K562 (cell line): ENCODE data around the gene RTBDN. TPM values are rescaled to one million over a fixed set of nuclear protein-coding genes. Genes with fewer than 3 reads are reported as not detected.

Experiments used
- BDP1 ChIP-seq: IDR thresholded peaks from 3 replicates; pipeline ENCODE4 v1.6.1; 2011; ENCODE audit not compliant: insufficient read length, insufficient read depth
- CBFB ChIP-seq: sonication (generic); formaldehyde crosslinking; IDR thresholded peaks from 2 replicates; pipeline ENCODE4 v1.4.0; 2020; ENCODE audit warnings: mild to moderate bottlenecking, missing genetic modification reagents
- CEBPZ ChIP-seq: fragments of 150-350 bp; IDR thresholded peaks from 2 replicates; pipeline ENCODE4 v1.6.1; 2014; ENCODE audit warnings: low read depth, mild to moderate bottlenecking, low read length, borderline replicate concordance
- FOS ChIP-seq: IDR thresholded peaks from 3 replicates; pipeline ENCODE4 v1.6.1; 2011; ENCODE audit not compliant: insufficient read length; ENCODE audit errors: extremely low read depth
- GATA2 ChIP-seq: sonication (generic); formaldehyde crosslinking; IDR thresholded peaks from 2 replicates; pipeline ENCODE4 v1.4.0; 2020; ENCODE audit warnings: mild to moderate bottlenecking, missing genetic modification reagents
- HBP1 ChIP-seq: fragments of 450-650 bp; formaldehyde crosslinking; IDR thresholded peaks from 2 replicates; pipeline ENCODE4 v1.4.0; 2022; ENCODE audit warnings: missing genetic modification characterization
- KLF13 ChIP-seq: fragments of 450-650 bp; IDR thresholded peaks from 2 replicates; pipeline ENCODE4 v1.6.1; 2016; ENCODE audit warnings: missing genetic modification characterization, low read depth, mild to moderate bottlenecking, missing compliant biosample characterization, moderate library complexity, borderline replicate concordance
- L3MBTL2 ChIP-seq: fragments of 450-650 bp; IDR thresholded peaks from 2 replicates; pipeline ENCODE4 v1.6.1; 2016; ENCODE audit warnings: mild to moderate bottlenecking, moderate library complexity
- MAX ChIP-seq: sonication (generic); formaldehyde crosslinking; IDR thresholded peaks from 2 replicates; pipeline ENCODE4 v1.9.0; 2022; ENCODE audit warnings: mild to moderate bottlenecking, missing genetic modification reagents
- SFPQ ChIP-seq: fragments of 200-400 bp; formaldehyde crosslinking; IDR thresholded peaks from 2 replicates; pipeline ENCODE4 v1.6.1; 2017; ENCODE audit warnings: mild to moderate bottlenecking, low read depth, low read length, moderate library complexity
- SMAD2 ChIP-seq: fragments of 150-350 bp; IDR thresholded peaks from 2 replicates; pipeline ENCODE4 v1.6.1; 2014; ENCODE audit warnings: low read depth, mild to moderate bottlenecking, low read length
- STAT5A ChIP-seq: IDR thresholded peaks from 2 replicates; pipeline ENCODE4 v1.6.1; 2012; ENCODE audit warnings: low read length, inconsistent platforms, borderline replicate concordance
- ZHX1 ChIP-seq: fragments of 150-350 bp; conservative IDR thresholded peaks from 2 replicates; pipeline ENCODE4 v1.6.1; 2014; ENCODE audit warnings: low read length
- ZNF133 ChIP-seq: fragments of 250-450 bp; sonication (Bioruptor Pico); IDR thresholded peaks from 2 replicates; pipeline ENCODE4 v1.4.0; 2020; ENCODE audit warnings: mild to moderate bottlenecking
- ZNF174 ChIP-seq: fragments of 250-450 bp; sonication (Bioruptor Pico); IDR thresholded peaks from 2 replicates; pipeline ENCODE4 v1.4.0; 2020; ENCODE audit warnings: mild to moderate bottlenecking
- ZNF217 ChIP-seq: sonication (generic); formaldehyde crosslinking; IDR thresholded peaks from 2 replicates; pipeline ENCODE4 v1.8.0; 2022; ENCODE audit warnings: mild to moderate bottlenecking, missing genetic modification reagents
- ZNF41 ChIP-seq: fragments of 250-450 bp; sonication (Bioruptor Pico); conservative IDR thresholded peaks from 2 replicates; pipeline ENCODE4 v1.4.0; 2020; ENCODE audit warnings: mild to moderate bottlenecking
- ZNF445 ChIP-seq: fragments of 250-450 bp; sonication (Bioruptor Pico); IDR thresholded peaks from 2 replicates; pipeline ENCODE4 v1.4.0; 2020; ENCODE audit warnings: low read depth, mild to moderate bottlenecking, moderate library complexity
- polyA plus RNA-seq, 8 experiments: library from polyadenylated mRNA; depleted of rRNA in 4 of 8; stranded (reverse) in 5 of 8; unstranded in 3 of 8; fragments of >200 nt; fragmentation: Nextera tagmentation in 2 of 8; fragmentation: Illumina TruSeq in 1 of 8; extraction: Ambion mirVana in 2 of 8; extraction: Trizol in 1 of 8; gene quantifications; 2 replicates each; pipeline versions ENCODE4 v1.2.1 to v1.2.3, GENCODE V29; 2011 to 2014; ENCODE audit warnings: inconsistent platforms in 1 of 8, missing spikeins in 1 of 8
- total RNA-seq, 7 experiments: library from RNA; depleted of rRNA in 6 of 7; stranded (reverse); fragments of >200 nt in 6 of 7; fragmentation: Illumina TruSeq in 2 of 7; extraction: Trizol in 2 of 7; gene quantifications; 2 replicates each; pipeline versions ENCODE4 v1.2.1 to v1.2.3, GENCODE V29; 2011 to 2021; ENCODE audit warnings: low replicate concordance in 1 of 7

The RTBDN gene
- total and polyA plus RNA-seq, 9 of the 15 experiments (the other 6 are each of a cell fraction or from before 2014, with no cell fraction given): 0.20 to 2.3 (median 0.72) TPM; not detected in 1

- TF ChIP-seq CEBPZ: no peak
- no peak for TF ChIP-seq ZHX1
- no peak for TF ChIP-seq STAT5A
- no peak for TF ChIP-seq SMAD2
- no peak for TF ChIP-seq L3MBTL2
- 0 out of 2 replicates have a peak, but pooled peaks have one; percentile 39 for TF ChIP-seq HBP1
- 0 out of 2 replicates have a peak, but pooled peaks have one; percentile 38 for TF ChIP-seq ZNF174 (CRISPR knock-in tag)
- no peak for TF ChIP-seq ZNF217
- no peak for TF ChIP-seq ZNF41
- 0 out of 2 replicates have a peak, but pooled peaks have one; percentile 4 for TF ChIP-seq MAX (CRISPR knock-in tag)
- TF ChIP-seq KLF13 (tag): 0 out of 2 replicates have a peak, but pooled peaks have one; percentile 41
- TF ChIP-seq CBFB (CRISPR knock-in tag): no peak
- no peak for TF ChIP-seq GATA2
- TF ChIP-seq SFPQ: no peak
- TF ChIP-seq ZNF133 (CRISPR knock-in tag): no peak
- no peak for TF ChIP-seq BDP1
- TF ChIP-seq FOS: no peak
- TF ChIP-seq ZNF445 (CRISPR knock-in tag): peak; percentile 72; the same call in 1 of the 2 replicates
These were observed 48.2 kb upstream of the RTBDN start (continued) for GRCh38 chr19:12882589-12882988.
